Stimulated activated naive CD8-positive, alpha-beta T cell treated with anti-CD3 and anti-CD28 coated beads, Interleukin-15, amount 100 ng/mL, for 72 hours (primary cell): ENCODE measurements around the gene SAMD9L.
"Not testable (repeated sequence)": the region's sequence is repeated elsewhere in the genome, so short reads cannot be mapped to it uniquely, and the experiment has no call there.

Experiments used
- ATAC-seq: fragments of 150-1000 bp; cut with Tn5 transposase; 2 replicates; pipeline ENCODE4 v1.10.0; 2021; ENCODE audit warnings: mild to moderate bottlenecking, moderate library complexity
- DNase-seq, 2 donors: peaks; one replicate each; pipeline ENCODE4 v3.0.0; 2021 to 2022
- H3K27ac Mint-ChIP-seq, 2 donors: one replicate each; pipeline ENCODE4 v1.8.0; 2022; ENCODE audit warnings: mild to moderate bottlenecking in 2 of 2, mixed read lengths in 2 of 2, moderate library complexity in 2 of 2
- H3K27me3 Mint-ChIP-seq: one replicate; pipeline ENCODE4 v1.8.0; 2022; ENCODE audit warnings: mixed read lengths
- H3K4me1 Mint-ChIP-seq: one replicate; pipeline ENCODE4 v1.8.0; 2022; ENCODE audit warnings: mild to moderate bottlenecking, mixed read lengths
- H3K4me3 Mint-ChIP-seq, 2 donors: one replicate each; pipeline ENCODE4 v1.8.0; 2022; ENCODE audit warnings: mild to moderate bottlenecking in 2 of 2, mixed read lengths in 2 of 2, moderate library complexity in 1 of 2
- H3K9me3 Mint-ChIP-seq, 2 donors: one replicate each; pipeline ENCODE4 v1.8.0; 2022; ENCODE audit warnings: mixed read lengths in 2 of 2

SAMD9L gene

DNA sequence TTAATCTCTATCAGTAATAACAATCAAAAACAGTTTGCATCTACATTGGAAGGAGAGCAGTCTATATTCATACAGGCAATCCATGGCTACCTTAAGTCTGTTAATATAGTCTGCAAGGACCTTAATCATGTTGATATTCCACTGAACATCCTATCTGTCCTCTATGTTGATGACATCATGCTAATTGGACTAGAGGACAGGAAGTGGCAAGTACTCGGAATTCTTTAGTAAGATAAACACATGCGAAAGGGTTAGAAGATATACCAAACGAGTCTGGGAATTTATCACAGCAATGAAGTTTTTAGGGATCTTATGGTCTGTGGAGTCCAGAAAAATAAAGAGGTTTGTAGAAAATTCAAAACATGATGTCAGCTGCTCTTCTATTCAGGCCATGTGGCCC, 11.3 kb upstream of the SAMD9L start:
- no peak overlapping the region for H3K4me3 Mint-ChIP-seq
- H3K27me3 Mint-ChIP-seq, result no peaks in the 10 kb centered on the region
- H3K9me3 Mint-ChIP-seq, result peaks cover 16 to 34% of the 10 kb centered on the region in 2 donors
- H3K27ac Mint-ChIP-seq, result no peak overlapping the region
- H3K4me1 Mint-ChIP-seq, result peaks cover 8% of the 10 kb centered on the region
- ATAC-seq (no peak), DNase-seq (no peak)

DNA sequence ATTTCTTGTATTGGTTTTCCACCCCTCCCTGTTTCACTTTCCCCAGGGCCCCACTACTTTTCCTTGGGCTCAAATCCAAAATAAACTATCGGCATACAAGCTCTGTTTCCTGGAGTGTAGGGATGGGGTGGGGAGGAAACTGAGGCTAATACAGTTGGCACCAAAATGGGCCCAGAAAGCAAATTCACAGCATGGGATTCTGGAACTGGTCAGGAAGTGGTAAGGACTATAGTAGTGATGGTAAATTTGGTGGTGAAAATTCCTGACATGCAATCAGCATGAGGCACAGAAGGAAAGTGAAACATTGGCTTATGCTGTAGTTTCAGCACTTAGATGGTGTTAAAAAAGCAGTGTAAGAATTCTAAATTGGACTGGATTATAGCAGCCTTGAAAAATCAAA, 8.7 kb upstream of the SAMD9L start:
- no peak overlapping the region for H3K4me3 Mint-ChIP-seq
- ATAC-seq (no peak), DNase-seq (no peak)
- H3K27ac Mint-ChIP-seq, result no peak overlapping the region
- H3K27me3 Mint-ChIP-seq, result no peaks in the 10 kb centered on the region
- H3K9me3 Mint-ChIP-seq, result peaks cover 7 to 24% of the 10 kb centered on the region in 2 donors
- peaks cover 8% of the 10 kb centered on the region for H3K4me1 Mint-ChIP-seq

DNA sequence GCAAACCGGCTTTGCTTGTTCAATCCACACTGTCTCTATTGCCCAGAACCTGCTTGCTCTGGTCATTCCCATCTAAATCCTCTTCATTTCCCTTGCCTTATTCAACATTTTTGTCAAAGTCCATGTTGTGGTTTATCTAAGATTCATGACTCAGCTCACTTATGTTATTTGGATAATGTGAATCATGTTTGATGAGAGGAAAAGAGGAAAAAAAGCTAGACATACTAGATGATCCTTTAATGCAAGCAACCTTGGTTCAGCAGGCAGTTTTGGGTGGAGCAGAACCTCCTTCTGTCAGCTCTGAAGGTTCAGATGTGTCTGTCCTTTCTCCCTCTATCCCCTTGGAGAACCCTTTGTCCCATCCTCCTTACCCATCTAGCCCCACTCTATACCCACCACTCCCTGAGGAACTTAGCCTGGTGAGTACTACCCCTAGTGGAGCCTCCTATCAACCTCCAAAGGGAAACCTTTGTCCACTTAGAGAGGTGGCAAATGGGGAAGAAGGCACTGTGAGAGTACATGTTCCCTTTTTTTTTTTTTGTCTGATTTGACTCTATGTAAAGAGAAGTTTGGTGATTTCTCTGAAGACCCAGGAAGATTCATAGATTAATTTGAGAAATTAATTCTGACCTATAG, 2.1 kb upstream of the SAMD9L start:
- ATAC-seq, result no peak
- no peaks in the 10 kb centered on the region for H3K27me3 Mint-ChIP-seq
- H3K4me1 Mint-ChIP-seq, result peaks cover 38% of the 10 kb centered on the region
- no peak for DNase-seq
- no peak overlapping the region for H3K4me3 Mint-ChIP-seq
- peaks cover 8 to 11% of the 10 kb centered on the region in 2 donors for H3K9me3 Mint-ChIP-seq
- H3K27ac Mint-ChIP-seq, result no peak overlapping the region

DNA sequence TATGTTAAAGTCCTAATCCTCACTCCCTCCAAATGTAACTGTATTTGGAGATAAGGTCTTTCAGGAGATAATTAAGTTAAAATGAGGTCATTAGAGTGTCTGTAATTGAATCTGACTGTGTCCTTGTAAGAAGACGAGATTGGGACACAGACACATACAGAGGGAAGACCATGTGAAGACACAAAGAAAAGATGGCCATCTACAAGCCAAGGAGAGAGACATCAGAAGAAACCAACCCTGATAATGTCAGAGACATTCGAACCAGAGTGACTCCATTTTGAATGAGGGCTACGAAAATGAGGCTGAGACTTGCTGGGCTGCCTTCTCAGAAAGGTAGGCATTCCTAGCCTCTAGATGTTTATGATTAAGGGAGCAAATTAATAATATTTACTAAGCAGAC, 542 bp upstream of the SAMD9L start:
- no peak for ATAC-seq
- no peak for DNase-seq
- Mint-ChIP-seq H3K9me3 (peaks cover 8 to 11% of the 10 kb centered on the region in 2 donors), H3K27me3 (no peaks in the 10 kb centered on the region), H3K4me3 (peak overlapping the region; percentile 87 to 95), H3K27ac (peak overlapping the region; percentile 99), H3K4me1 (peaks cover 38% of the 10 kb centered on the region)

DNA sequence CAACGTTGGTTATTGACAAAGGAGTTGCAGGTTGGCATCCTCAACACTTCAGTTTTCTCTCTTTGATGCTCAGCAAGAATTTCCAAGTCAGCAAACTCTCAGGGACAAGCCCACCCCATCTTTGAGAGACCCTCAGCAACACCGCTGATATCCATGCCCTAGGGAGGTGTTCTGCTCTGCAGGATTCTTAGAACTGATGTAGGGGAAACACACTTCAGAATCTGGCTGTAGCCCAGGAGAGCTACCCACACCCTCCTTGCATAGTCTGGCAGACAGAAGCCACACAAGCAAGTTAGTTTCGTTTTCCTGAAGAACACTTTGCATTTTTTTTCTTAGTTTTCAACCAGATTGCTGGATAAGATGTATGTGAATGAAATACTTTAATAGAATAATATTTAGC, 822 bp downstream of the SAMD9L start:
- H3K4me3 Mint-ChIP-seq, result peak overlapping the region; percentile 87 to 95
- peak overlapping the region; percentile 23 to 80 for H3K27ac Mint-ChIP-seq
- DNase-seq (peak; percentile 24 to 30), ATAC-seq (peak; percentile 88)
- H3K9me3 Mint-ChIP-seq, result peaks cover 8 to 11% of the 10 kb centered on the region in 2 donors
- H3K27me3 Mint-ChIP-seq, result no peaks in the 10 kb centered on the region
- H3K4me1 Mint-ChIP-seq, result peaks cover 38% of the 10 kb centered on the region

DNA sequence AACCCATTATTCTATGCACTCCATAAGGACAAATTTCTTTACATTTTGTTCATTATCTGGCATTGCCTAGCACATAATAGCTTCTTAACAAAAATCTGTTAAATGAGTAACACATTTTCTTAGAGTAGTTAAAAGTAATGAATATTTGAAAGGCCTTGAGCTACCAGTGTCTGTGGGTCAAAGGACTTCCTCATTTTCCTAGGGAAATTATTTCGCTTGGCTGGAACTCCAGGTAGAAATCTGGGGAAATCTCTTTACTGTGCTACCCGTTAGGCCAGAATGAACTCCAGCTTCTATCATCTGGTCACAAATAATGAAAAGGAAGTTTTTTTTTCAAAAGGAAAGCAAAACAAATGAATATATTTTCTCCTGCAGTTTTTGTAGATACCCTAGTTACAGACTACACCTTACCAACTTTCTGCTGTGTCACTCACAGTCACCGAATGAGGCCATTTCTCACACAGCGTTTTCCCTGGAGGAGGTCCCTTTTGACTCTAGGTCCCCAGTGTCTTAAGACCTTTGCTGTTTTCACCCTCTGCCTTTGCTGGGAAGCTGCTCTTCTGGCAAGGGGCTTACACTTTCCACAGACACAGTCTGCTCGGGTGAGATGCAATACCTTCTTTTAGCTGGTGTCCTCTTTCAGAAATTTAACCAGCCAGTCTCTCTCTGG, 1.6 kb downstream of the SAMD9L start:
- Mint-ChIP-seq H3K4me1 (peaks cover 38% of the 10 kb centered on the region), H3K9me3 (peaks cover 8 to 11% of the 10 kb centered on the region in 2 donors), H3K4me3 (peak overlapping the region; percentile 87 to 95), H3K27me3 (no peaks in the 10 kb centered on the region), H3K27ac (peak overlapping the region; percentile 45 to 86)
- no peak for DNase-seq
- ATAC-seq, result peak; percentile 57

DNA sequence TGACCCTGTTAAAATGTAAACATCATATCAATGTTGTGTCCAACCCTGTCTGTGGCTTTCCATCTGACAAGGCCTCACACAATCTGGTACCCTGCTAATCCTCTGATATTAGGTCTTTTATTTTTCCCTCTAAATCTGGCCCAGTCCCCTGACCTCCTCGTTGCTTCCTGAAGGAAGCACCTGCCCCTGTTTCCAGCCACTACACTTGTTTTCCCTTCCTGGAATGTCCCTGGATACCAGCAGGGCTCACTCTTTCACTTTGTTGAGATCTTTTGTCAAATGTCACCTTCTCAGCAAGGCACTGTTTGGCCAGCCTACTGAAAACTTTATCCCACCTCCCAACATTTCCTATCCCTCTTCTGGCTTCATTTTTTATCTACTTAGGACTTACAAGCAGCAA, 2.1 kb downstream of the SAMD9L start:
- no peaks in the 10 kb centered on the region for H3K27me3 Mint-ChIP-seq
- no peak for DNase-seq
- H3K4me3 Mint-ChIP-seq, result peak overlapping the region; percentile 17 to 52
- ATAC-seq, result no peak
- H3K4me1 Mint-ChIP-seq, result peaks cover 38% of the 10 kb centered on the region
- peaks cover 8 to 11% of the 10 kb centered on the region in 2 donors for H3K9me3 Mint-ChIP-seq
- peak overlapping the region in 1 of 2 donors; percentile 17 for H3K27ac Mint-ChIP-seq

DNA sequence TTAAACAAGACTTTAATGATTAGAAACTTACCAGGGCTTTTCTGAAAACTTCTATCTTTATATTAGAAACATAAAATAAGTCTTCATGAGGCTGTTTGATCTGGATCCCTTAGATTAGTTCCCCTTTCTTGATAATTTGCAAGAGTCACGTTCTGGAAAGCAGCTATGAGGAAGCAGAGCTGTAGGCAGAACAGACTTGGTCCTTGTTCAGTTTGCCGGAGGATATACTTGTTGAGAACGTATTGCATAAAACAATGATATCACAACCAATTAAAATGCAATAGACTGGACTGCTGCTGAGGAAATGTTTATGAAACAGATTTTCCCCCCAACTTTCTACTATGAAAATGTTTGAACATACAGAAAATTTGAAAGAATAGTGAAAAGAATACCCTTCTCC, 2.8 kb downstream of the SAMD9L start:
- Mint-ChIP-seq H3K4me1 (peaks cover 38% of the 10 kb centered on the region), H3K27ac (no peak overlapping the region), H3K9me3 (peaks cover 7 to 8% of the 10 kb centered on the region in 2 donors), H3K4me3 (no peak overlapping the region), H3K27me3 (no peaks in the 10 kb centered on the region)
- DNase-seq, result no peak
- ATAC-seq, result no peak

DNA sequence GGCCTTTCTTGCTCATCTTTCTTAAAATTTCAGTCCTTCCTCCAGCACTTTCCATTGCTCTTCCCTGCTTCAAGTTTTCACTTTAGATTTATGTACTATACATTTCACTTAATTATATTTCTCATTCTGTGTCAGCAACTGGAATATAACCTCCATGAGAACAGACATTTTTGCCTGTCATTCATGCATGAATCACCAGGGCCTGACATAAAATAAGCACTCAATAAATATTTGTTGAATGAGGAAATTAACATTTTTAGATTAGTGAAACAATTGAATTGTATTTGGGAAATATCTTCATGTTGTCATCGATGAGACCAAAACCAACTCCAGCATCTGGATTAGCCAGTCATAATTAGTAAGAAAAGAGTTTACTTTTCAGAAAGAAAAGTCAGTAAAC, 6.1 kb downstream of the SAMD9L start:
- H3K9me3 Mint-ChIP-seq, result peaks cover 0 to 7% of the 10 kb centered on the region in 2 donors
- no peak for DNase-seq
- no peaks in the 10 kb centered on the region for H3K27me3 Mint-ChIP-seq
- no peak overlapping the region for H3K4me3 Mint-ChIP-seq
- no peak for ATAC-seq
- H3K4me1 Mint-ChIP-seq, result peaks cover 14% of the 10 kb centered on the region
- no peak overlapping the region for H3K27ac Mint-ChIP-seq

DNA sequence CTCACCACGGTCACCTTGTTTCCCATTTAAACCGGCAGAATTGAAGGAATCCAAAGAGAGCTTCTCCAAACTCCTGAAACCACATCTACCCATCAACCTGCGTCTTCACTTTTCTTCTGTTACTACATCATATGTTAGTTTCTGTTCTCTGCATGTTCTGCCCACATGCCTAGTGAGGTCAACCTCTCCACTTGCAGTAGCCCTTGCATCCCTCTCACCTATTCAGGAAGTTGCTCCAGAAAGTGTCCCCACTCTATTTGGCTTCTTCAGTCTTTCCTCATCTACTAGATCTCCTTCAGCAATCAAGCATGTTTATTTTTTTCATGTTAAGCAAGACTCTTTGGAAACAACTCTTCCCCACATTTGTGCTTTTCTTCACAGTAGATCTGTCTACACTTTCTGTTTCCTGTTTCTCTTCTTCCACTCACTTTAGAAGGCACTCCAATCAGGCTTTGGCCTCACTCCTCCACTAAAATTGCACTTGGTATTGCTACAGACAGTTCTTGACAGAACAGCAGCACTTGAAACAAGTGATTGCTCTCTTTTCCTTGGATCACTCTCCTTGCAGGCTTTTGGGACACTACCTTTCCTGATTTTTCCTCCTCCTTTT, 7.5 kb downstream of the SAMD9L start:
- no peak overlapping the region for H3K4me3 Mint-ChIP-seq
- peaks cover under 1 to 9% of the 10 kb centered on the region in 2 donors for H3K9me3 Mint-ChIP-seq
- peaks cover 1% of the 10 kb centered on the region for H3K4me1 Mint-ChIP-seq
- no peaks in the 10 kb centered on the region for H3K27me3 Mint-ChIP-seq
- no peak overlapping the region for H3K27ac Mint-ChIP-seq
- ATAC-seq (no peak), DNase-seq (no peak)

DNA sequence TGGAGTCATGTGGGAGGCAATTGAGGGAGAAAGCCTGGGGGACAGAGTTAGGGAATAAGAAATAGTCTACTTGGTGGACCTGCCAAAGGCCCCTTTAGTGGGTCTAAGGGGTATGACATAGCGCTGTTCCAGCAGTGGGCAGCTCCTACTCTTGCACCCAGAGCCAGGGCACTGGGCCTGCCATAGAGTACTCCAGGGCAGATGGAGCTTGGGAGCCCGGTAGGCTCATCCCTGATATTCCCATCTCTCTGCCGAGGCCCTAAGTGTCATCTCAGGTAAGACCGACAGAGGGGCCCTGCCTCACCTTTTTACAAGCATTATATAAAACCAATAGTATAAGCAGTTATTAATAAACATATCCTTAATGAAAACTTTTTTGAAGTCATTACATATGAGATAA, 9.6 kb downstream of the SAMD9L start:
- Mint-ChIP-seq H3K27ac (no peak overlapping the region), H3K4me3 (no peak overlapping the region), H3K27me3 (no peaks in the 10 kb centered on the region), H3K4me1 (no peaks in the 10 kb centered on the region), H3K9me3 (peaks cover 19 to 30% of the 10 kb centered on the region in 2 donors)
- no peak for ATAC-seq
- DNase-seq, result no peak

DNA sequence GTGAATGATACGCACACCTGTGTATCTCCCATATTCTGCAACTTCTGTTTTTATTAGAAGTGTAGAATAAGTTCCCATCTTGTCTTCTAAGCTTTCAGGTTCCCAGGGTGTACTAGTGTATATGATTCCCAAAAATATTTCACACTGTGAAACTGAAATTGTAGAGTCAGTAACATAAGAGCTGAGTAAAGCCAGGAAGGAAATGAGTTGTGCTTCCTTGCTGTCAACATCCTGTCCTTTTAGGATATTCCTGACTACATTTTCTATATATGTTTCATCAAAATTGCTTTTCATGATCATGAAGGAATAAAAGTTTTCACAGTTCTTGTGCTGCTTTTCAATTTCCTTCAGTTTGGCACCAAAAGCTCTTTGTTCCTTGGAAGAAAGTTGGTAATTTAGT, 15.2 kb downstream of the SAMD9L start:
- no peaks in the 10 kb centered on the region for H3K4me1 Mint-ChIP-seq
- no peaks in the 10 kb centered on the region for H3K27me3 Mint-ChIP-seq
- H3K4me3 Mint-ChIP-seq, result no peak overlapping the region
- DNase-seq, result no peak
- H3K9me3 Mint-ChIP-seq, result peaks cover 44 to 58% of the 10 kb centered on the region in 2 donors
- no peak overlapping the region for H3K27ac Mint-ChIP-seq
- no peak for ATAC-seq

DNA sequence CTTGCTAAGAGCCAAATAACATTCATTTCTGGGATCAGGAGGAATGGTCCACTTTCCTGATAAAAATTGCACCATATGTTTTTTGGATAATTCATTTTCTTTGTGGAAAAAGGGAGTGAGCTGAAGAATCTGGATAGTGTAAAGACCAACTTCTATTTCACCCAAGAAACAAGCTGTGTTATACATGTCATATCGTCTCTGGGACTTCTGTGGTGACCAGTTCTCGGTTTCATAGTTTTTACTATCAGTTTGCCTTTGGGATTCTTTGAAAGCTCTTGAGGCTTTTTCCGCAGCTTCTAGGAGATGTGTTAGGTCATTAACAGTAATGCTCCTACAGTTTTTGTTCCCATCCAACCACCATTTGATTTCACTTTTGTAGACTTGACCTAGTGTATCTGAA, 16.0 kb downstream of the SAMD9L start:
- no peak for DNase-seq
- Mint-ChIP-seq H3K4me1 (no peaks in the 10 kb centered on the region), H3K9me3 (peaks cover 44 to 57% of the 10 kb centered on the region in 2 donors), H3K27me3 (no peaks in the 10 kb centered on the region), H3K27ac (no peak overlapping the region), H3K4me3 (no peak overlapping the region)
- no peak for ATAC-seq

DNA sequence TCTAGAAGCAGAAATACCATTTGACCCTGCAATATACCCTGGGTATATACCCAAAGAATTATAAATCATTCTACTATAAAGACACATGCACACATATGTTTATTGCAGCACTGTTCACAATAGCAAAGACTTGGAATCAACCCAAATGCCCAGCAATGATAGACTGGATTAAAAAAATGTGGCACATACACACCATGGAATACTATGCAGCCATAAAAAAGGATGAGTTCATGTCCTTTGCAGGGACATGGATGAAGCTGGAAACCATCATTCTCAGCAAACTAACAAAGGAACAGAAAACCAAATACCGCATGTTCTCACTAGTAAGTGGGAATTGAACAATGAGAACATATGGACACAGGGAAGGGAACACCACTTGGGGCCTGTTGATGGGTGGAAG, 21.2 kb downstream of the SAMD9L start:
- H3K4me1 Mint-ChIP-seq, H3K27me3 Mint-ChIP-seq, DNase-seq, H3K27ac Mint-ChIP-seq, H3K4me3 Mint-ChIP-seq, ATAC-seq: not testable (repeated sequence)
- peaks cover 44 to 71% of the 10 kb centered on the region in 2 donors for H3K9me3 Mint-ChIP-seq

DNA sequence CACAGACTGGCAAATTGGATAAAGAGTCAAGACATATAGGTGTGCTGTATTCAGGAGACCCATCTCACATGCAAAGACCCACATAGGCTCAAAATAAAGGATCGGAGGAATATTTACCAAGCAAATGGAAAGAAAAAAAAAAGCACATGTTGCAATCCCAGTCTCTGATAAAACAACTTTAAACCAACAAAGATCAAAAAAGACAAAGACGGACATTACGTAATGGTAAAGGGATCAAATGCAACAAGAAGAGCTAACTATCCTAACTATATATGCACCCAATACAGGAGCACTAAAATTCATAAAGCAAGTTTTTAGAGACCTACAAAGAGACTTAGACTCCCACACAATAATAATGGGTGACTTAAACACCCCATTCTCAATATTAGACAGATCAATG, 24.7 kb downstream of the SAMD9L start:
- H3K27ac Mint-ChIP-seq, DNase-seq, H3K4me1 Mint-ChIP-seq, H3K27me3 Mint-ChIP-seq, H3K4me3 Mint-ChIP-seq, ATAC-seq: not testable (repeated sequence)
- peaks cover 28 to 59% of the 10 kb centered on the region in 2 donors for H3K9me3 Mint-ChIP-seq
